GM12872 (cell line): ENCODE measurements around the gene ATG12.

Experiments
- CTCF ChIP-seq: IDR thresholded peaks from 3 replicates; pipeline ENCODE4 v1.5.1; 2011; ENCODE audit warnings: low read depth, mild to moderate bottlenecking, low read length, moderate library complexity; ENCODE audit not compliant: insufficient read depth

Gene ATG12

GRCh38 chr5:115838885-115839518 is 2.4 kb downstream of the ATG12 start:
- TF ChIP-seq CTCF, result peak; percentile 61

- no peak for TF ChIP-seq CTCF
Observed at GRCh38 chr5:115835481-115835880, 5.9 kb downstream of the ATG12 start.

DNA sequence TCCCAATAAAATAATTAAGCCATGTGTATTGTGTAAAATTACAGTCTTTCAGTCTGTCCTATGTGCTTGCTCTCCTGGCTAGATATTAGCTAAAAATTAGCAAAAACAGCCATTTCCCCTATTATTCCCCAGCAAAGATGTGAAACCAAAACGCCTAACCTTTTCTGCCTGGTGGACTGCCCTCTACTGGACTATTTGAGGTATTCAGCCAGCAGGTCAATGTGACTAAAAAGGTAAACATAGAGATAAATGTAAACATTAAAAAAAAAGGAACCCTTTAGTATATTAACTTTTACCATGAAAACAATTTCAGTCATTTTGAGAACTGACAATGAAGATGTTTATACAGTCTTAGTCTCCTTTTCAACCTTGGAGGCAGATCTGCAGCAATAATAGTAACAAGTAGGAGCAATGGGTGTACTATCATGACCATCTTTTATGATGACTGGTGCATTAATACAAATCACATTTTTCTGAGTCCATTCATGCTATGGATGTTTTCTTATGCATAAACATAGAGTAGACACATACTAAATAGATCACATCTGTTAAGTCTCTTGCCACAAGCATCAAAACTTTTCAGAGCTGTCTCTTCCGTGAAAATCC is 10.1 kb downstream of the ATG12 start:
- TF ChIP-seq CTCF, result peak; percentile 73

GRCh38 chr5:115829913-115830312 is 11.5 kb downstream of the ATG12 start:
- TF ChIP-seq CTCF, result no peak

DNA sequence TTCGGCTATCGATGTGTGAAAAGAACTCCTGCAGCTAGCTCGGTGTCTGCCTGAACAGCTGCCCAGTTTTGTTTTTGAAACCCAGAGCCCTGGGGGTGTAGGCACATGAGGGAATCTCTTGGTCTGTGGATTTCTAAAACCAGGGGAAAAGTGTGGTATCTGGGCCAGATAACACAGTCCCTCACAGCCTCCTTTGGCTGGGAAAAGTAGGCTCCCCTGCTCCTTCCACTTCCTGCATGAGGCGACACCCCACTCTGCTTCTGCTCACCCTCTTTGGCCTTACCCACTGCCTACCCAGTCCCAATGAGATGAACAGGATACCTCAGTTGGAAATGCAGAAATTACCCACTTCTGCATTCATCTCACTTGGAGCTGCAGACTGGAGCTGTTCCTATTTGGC is 15.4 kb downstream of the ATG12 start:
- TF ChIP-seq CTCF, result no peak

DNA sequence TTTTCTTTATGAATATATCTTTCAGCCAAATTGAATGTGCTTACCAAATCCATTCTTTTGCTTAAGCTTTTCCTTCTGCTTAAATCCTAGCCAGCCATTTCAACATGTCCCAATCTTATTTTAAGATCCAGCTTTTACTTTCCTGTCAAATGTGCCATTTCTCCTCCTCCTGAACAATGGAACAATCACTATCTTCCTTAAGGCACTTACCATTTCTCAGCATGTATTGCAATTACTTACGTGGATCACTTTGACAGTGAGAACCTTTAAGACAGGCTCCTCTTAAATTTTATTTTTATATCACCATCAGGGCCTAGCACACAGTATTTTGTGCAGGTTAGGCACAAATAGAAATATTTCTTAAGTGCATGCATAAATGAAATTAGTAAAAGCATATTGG is 20.5 kb downstream of the ATG12 start:
- no peak for TF ChIP-seq CTCF

DNA sequence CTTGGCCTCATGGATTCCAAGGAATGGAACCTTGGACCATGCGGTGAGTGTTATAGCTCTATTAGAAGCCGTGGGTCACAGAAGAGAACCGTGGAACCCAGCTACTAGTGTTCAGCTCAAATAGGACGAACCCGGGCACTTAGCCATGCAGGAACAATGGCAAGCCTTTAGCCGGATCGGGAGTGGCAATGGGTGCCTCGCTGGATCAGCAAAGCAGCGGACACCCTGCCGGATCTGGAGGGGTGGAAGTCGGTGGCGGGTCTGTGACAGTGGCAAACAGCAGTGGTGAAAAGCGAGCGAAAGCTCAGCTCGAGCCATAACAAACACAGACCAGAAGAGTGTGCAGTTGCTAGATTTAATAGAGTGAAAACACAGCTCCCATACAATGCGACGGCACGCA is 22.5 kb downstream of the ATG12 start:
- no peak for TF ChIP-seq CTCF
